Neural cell (in vitro differentiated cells): Measurements from ENCODE around the gene NUP58. TPM values are rescaled to one million over a fixed set of nuclear protein-coding genes. Genes with fewer than 3 reads are reported as not detected.

Source experiments
- H2AFZ ChIP-seq: fragments of 200-600, 300-800 bp; sonication (generic), shearing (Covaris generic); 2 replicates; pipeline ENCODE4 v1.6.0; 2014; ENCODE audit warnings: low read depth, mild to moderate bottlenecking, antibody characterized with exemption, low read length, moderate library complexity
- H3F3A ChIP-seq: fragments of 200-600 bp; shearing (Covaris generic); 2 replicates; pipeline ENCODE4 v1.6.1; 2016; ENCODE audit warnings: mild to moderate bottlenecking, moderate library complexity, mixed read lengths, antibody characterized with exemption, low read length; ENCODE audit not compliant: insufficient read depth, poor library complexity, severe bottlenecking
- H3K27ac ChIP-seq: fragments of 200-600, 300-800 bp; sonication (generic), shearing (Covaris generic); 2 replicates; pipeline ENCODE4 v1.5.1; 2014; ENCODE audit warnings: mild to moderate bottlenecking, low read length, moderate library complexity
- H3K27me3 ChIP-seq: fragments of 300-800, 200-600 bp; sonication (generic), shearing (Covaris generic); 2 replicates; pipeline ENCODE4 v1.6.0; 2014; ENCODE audit warnings: mild to moderate bottlenecking, low read depth, low read length, moderate library complexity; ENCODE audit not compliant: insufficient read depth
- H3K36me3 ChIP-seq: fragments of 300-800, 200-600 bp; sonication (generic), shearing (Covaris generic); 2 replicates; pipeline ENCODE4 v1.5.1; 2014; ENCODE audit warnings: mild to moderate bottlenecking, antibody characterized with exemption, low read length, moderate library complexity; ENCODE audit not compliant: insufficient read depth
- H3K4me2 ChIP-seq: fragments of 300-800, 200-600 bp; sonication (generic), shearing (Covaris generic); 2 replicates; pipeline ENCODE4 v1.6.0; 2014; ENCODE audit warnings: mild to moderate bottlenecking, low read length
- H3K4me3 ChIP-seq: fragments of 300-800, 200-600 bp; sonication (generic), shearing (Covaris generic); 2 replicates; pipeline ENCODE4 v1.5.1; 2014; ENCODE audit warnings: mild to moderate bottlenecking, low read length, moderate library complexity
- H3K79me2 ChIP-seq: fragments of 200-600 bp; shearing (Covaris generic); replicated peaks from 2 replicates; pipeline ENCODE4 v1.6.0; 2014; ENCODE audit warnings: mild to moderate bottlenecking, low read length, moderate library complexity; ENCODE audit not compliant: insufficient read depth
- H3K9ac ChIP-seq: fragments of 300-800, 200-600 bp; sonication (generic), shearing (Covaris generic); 2 replicates; pipeline ENCODE4 v1.6.1; 2016; ENCODE audit warnings: mild to moderate bottlenecking, low read length, mixed read lengths
- H3K9me2 ChIP-seq: fragments of 200-600 bp; shearing (Covaris generic); 2 replicates; pipeline ENCODE4 v1.6.1; 2016; ENCODE audit warnings: mild to moderate bottlenecking, low read length, mixed read lengths; ENCODE audit not compliant: insufficient read depth
- H3K9me3 ChIP-seq: fragments of 200-600, 300-800 bp; sonication (generic), shearing (Covaris generic); 2 replicates; pipeline ENCODE4 v1.6.1; 2016; ENCODE audit warnings: mild to moderate bottlenecking, mixed run types, low read length, moderate library complexity, mixed read lengths
- H4K20me1 ChIP-seq: fragments of 200-600 bp; shearing (Covaris generic); 2 replicates; pipeline ENCODE4 v1.6.1; 2016; ENCODE audit warnings: mild to moderate bottlenecking, mixed run types; ENCODE audit not compliant: insufficient read depth
- CTCF ChIP-seq: fragments of 450-650 bp; IDR thresholded peaks from 2 replicates; pipeline ENCODE4 v1.5.1; 2014; ENCODE audit warnings: antibody characterized with exemption, mild to moderate bottlenecking, moderate library complexity; ENCODE audit not compliant: poor library complexity, severe bottlenecking
- EP300 ChIP-seq: fragments of 450-650 bp; conservative IDR thresholded peaks from 2 replicates; pipeline ENCODE4 v1.6.1; 2014; ENCODE audit warnings: antibody characterized with exemption, mild to moderate bottlenecking, moderate library complexity; ENCODE audit not compliant: poor library complexity, severe bottlenecking
- EZH2 ChIP-seq: fragments of 200-600, 300-800 bp; shearing (Covaris generic), sonication (generic); IDR thresholded peaks from 2 replicates; pipeline ENCODE4 v1.6.1; 2014; ENCODE audit warnings: antibody characterized with exemption, low read length, borderline replicate concordance, mild to moderate bottlenecking; ENCODE audit not compliant: insufficient read depth, poor library complexity, severe bottlenecking
- MXI1 ChIP-seq: fragments of 450-650 bp; conservative IDR thresholded peaks from 2 replicates; pipeline ENCODE4 v1.6.1; 2014; ENCODE audit warnings: antibody characterized with exemption, mild to moderate bottlenecking; ENCODE audit not compliant: poor library complexity, severe bottlenecking
- POLR2AphosphoS5 ChIP-seq: IDR thresholded peaks from 2 replicates; pipeline ENCODE4 v1.6.1; 2012
- RAD21 ChIP-seq: fragments of 450-650 bp; conservative IDR thresholded peaks from 2 replicates; pipeline ENCODE4 v1.6.1; 2014; ENCODE audit warnings: antibody characterized with exemption, mild to moderate bottlenecking, moderate library complexity
- REST ChIP-seq: IDR thresholded peaks from 2 replicates; pipeline ENCODE4 v1.6.1; 2012; ENCODE audit warnings: borderline replicate concordance
- SMC3 ChIP-seq: fragments of 450-650 bp; conservative IDR thresholded peaks from 2 replicates; pipeline ENCODE4 v1.6.1; 2014; ENCODE audit warnings: antibody characterized with exemption, mild to moderate bottlenecking, moderate library complexity; ENCODE audit not compliant: poor library complexity
- TAF1 ChIP-seq: IDR thresholded peaks from 2 replicates; pipeline ENCODE4 v1.6.1; 2012; ENCODE audit warnings: low read depth
- polyA plus RNA-seq: library from polyadenylated mRNA; depleted of rRNA; stranded (reverse); fragments of >200 nt; gene quantifications from 2 replicates; pipeline ENCODE4 v1.2.3, GENCODE V29; 2014

NUP58 gene
- polyA plus RNA-seq, 1 donor from 2014 or later: 150 TPM

DNA sequence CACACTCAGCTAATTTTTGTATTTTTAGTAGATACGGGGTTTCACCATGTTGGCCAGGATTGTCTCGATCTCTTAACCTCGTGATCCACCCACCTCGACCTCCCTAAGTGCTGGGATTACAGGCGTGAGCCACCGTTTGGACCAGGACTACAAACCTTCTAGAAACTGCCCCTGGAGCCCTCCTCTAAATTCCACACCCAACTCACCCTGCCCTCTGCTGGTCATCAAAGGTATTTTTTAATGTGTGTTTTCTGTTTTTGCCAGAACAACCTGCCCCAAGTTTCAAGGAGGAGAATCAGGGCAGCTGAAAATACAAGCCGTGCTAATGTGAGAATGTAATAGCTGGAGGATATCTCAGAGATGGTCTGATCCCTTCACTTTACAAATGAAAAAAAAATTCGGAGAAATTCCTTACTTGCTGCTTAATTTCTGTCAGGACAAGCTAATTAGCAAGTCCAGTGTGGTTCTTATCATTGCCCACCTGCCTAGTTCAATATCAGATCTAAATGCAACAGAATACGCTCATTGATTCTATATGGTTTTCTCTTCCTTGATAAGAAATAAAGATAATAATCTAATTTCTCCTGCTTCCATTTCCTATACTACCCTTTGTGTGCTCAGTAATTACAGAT, 74.4 kb downstream of the NUP58 start:
- H2AFZ ChIP-seq: no peak overlapping the region
- H3K79me2 ChIP-seq: no peaks in the 10 kb centered on the region
- H3K9me2 ChIP-seq: no peaks in the 10 kb centered on the region
- no peaks in the 10 kb centered on the region for H3K9me3 ChIP-seq
- TF ChIP-seq EP300 (no peak), SMC3 (peak; percentile 41), CTCF (peak; percentile 58), REST (no peak)
- no peak overlapping the region for H3K4me3 ChIP-seq
- no peak overlapping the region for H3K4me2 ChIP-seq
- H3K27me3 ChIP-seq: peaks cover 9% of the 10 kb centered on the region
- no peak overlapping the region for H3K9ac ChIP-seq
- H3K27ac ChIP-seq: no peak overlapping the region
- no peaks in the 10 kb centered on the region for H3F3A ChIP-seq
- H3K36me3 ChIP-seq: no peaks in the 10 kb centered on the region
- H4K20me1 ChIP-seq: no peaks in the 10 kb centered on the region

DNA sequence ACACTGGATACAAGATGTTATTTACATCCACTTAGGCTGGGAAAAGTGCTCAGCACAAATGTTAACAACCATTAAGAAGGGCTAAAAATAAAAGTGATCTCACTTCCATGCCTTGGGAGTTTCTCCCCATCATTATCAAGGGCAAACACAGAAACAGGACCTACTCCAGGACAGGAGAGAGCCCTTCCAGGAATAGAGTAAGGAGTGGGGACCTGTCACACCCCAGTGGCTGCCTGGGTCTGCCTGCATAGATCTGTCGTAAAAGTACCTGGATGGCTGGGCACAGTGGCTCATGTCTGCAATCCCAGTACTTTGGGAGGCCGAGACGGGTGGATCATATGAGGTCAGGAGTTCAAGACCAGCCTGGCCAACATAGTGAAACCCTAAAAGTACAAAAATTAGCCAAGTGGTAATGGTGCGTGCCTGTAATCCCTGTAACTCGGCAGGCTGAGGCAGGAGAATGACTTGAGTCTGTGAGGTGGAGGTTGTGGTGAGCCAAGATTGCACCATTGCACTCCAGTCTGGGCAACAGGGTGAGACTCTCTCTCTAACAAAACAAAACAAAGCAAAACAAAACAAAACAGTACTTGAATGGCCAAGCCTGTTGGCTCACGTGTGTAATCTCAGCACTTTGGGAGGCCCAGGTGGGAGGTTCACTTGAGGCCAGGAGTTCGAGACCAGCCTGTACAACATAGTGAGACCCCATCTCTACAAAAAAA, 76.0 kb downstream of the NUP58 start:
- H4K20me1 ChIP-seq: no peaks in the 10 kb centered on the region
- H3K4me3 ChIP-seq: no peak overlapping the region
- TF ChIP-seq EP300 (no peak), REST (no peak), EZH2 (no peak), MXI1 (no peak), RAD21 (no peak), CTCF (no peak), SMC3 (no peak), TAF1 (no peak), POLR2AphosphoS5 (no peak)
- no peak overlapping the region for H3K4me2 ChIP-seq
- H3K27me3 ChIP-seq: peaks cover 5% of the 10 kb centered on the region
- H3K9ac ChIP-seq: no peak overlapping the region
- no peak overlapping the region for H3K27ac ChIP-seq
- H2AFZ ChIP-seq: no peak overlapping the region
- no peaks in the 10 kb centered on the region for H3K79me2 ChIP-seq
- H3K36me3 ChIP-seq: no peaks in the 10 kb centered on the region
- no peaks in the 10 kb centered on the region for H3K9me3 ChIP-seq
- H3F3A ChIP-seq: no peaks in the 10 kb centered on the region
- no peaks in the 10 kb centered on the region for H3K9me2 ChIP-seq
